Mucosa of stomach (tissue), 1 donor: Measurements from ENCODE around the gene SYVN1.
"Not testable (repeated sequence)": the region's sequence is repeated elsewhere in the genome, so short reads cannot be mapped to it uniquely, and the experiment has no call there.

Experiments used
- H3K27me3 ChIP-seq: one replicate; pipeline ENCODE4 v1.7.0; 2013; ENCODE audit warnings: mild to moderate bottlenecking, low read length; ENCODE audit not compliant: control insufficient read depth, insufficient read depth
- H3K36me3 ChIP-seq: one replicate; pipeline ENCODE4 v1.7.0; 2013; ENCODE audit warnings: low read length; ENCODE audit not compliant: control insufficient read depth, insufficient read depth
- H3K4me1 ChIP-seq: one replicate; pipeline ENCODE4 v1.7.0; 2013; ENCODE audit warnings: mild to moderate bottlenecking, low read length; ENCODE audit not compliant: control insufficient read depth, insufficient read depth
- H3K4me3 ChIP-seq: one replicate; pipeline ENCODE4 v1.7.0; 2013; ENCODE audit warnings: low read length
- H3K9ac ChIP-seq: one replicate; pipeline ENCODE4 v1.7.0; 2013; ENCODE audit warnings: mild to moderate bottlenecking, low read length, moderate library complexity
- H3K9me3 ChIP-seq: one replicate; pipeline ENCODE4 v1.7.0; 2013; ENCODE audit warnings: mild to moderate bottlenecking, low read length, moderate library complexity; ENCODE audit not compliant: control insufficient read depth
- donor health status: Pancreatic carcinoma.

Gene SYVN1

DNA sequence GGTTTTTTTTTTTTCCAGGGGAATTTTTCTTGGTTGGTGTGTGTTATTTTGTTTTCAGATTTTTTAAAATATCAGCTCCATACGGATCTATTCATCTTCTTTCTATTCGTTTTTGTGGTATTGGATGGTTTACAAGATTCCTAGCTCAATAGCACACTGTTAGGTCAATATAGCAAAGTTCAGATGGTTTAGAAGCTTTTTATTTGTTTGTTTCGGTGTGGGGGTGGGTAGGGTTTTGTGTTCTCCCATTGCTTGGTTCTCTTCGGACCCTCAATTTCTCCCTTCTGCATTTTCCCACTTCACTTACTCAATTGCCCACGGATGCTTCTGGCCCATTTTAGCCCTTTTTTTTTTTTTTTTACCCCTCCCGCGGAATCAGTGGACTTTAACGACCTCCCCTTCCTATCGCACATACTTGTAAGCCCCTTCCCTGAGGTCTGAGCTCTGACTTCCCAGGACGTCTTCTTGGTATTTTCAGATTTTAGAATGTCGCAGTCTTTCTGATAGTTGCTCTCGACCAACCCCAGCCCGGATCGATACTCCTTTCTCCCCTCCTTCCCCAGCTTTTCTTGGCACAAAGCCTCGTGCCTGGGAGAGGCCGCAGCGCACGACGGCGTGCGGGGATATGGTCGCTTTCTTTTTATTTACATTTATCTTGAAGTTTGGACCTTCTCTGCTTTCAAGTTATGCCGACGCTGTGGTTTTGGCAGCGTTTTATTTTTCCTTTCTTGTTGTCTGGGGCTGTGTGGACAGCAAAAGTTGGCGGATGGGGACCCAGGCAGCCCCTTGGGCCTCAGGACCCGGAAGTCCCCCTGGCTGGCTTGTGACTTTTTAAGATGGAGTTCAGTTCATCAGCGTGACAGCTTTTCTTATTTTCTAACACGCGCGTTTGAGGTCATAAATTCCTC, 31.3 kb upstream of the SYVN1 start:
- Histone ChIP-seq H3K9ac (peak overlapping the region; percentile 68), H3K4me1 (peaks cover 8% of the 10 kb centered on the region), H3K4me3 (peak overlapping the region; percentile 43), H3K27me3 (no peaks in the 10 kb centered on the region), H3K36me3 (no peaks in the 10 kb centered on the region), H3K9me3 (no peaks in the 10 kb centered on the region)

DNA sequence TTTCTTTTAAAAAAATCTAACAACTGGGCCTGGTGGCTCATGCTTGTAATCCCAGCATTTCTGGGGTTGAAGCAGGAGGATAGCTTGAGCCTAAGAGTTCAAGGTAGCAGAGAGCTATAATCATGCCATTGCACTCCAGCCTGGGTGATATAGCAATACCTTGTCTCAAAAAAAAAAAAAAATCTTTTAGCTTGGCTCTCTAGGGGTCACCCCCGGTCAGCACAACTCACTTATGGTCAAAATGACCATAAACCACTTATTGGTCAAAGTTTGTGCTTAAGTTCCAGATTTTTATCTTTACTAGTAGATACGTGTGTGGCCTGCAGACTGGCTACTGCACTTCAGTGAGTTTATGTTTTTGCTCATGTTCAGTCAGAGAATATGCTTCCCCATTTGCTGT, 29.4 kb upstream of the SYVN1 start:
- Histone ChIP-seq H3K4me3 (no peak overlapping the region), H3K4me1 (peaks cover 8% of the 10 kb centered on the region), H3K36me3 (no peaks in the 10 kb centered on the region), H3K27me3 (no peaks in the 10 kb centered on the region), H3K9me3 (no peaks in the 10 kb centered on the region), H3K9ac (no peak overlapping the region)

DNA sequence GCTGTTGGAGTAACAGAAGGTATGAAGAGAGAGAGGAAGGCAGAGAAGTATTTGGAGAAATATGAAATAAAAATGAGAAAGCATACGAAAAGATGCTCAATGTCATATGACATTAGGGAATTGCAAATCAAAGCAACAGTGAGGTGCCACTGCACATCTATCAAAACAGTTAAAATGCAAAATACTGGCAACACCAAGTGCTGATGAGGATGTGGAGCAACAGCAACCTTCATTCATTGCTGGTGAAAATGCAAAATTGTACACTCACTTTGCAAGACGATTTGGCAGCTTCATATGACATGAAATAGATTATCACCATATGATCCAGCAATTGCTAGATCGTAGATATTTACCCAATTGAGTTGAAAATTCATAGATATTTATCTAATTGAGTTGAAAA, 26.3 kb upstream of the SYVN1 start:
- H3K4me1 ChIP-seq = peaks cover 3% of the 10 kb centered on the region
- H3K4me3 ChIP-seq = no peak overlapping the region
- H3K9ac ChIP-seq = no peak overlapping the region
- no peaks in the 10 kb centered on the region for H3K36me3 ChIP-seq
- peaks cover 3% of the 10 kb centered on the region for H3K27me3 ChIP-seq
- H3K9me3 ChIP-seq = no peaks in the 10 kb centered on the region

GRCh38 chr11:65159012-65159411, 24.7 kb upstream of the SYVN1 start:
- Histone ChIP-seq H3K27me3 (peaks cover 3% of the 10 kb centered on the region), H3K9me3 (no peaks in the 10 kb centered on the region), H3K4me1 (no peaks in the 10 kb centered on the region), H3K9ac (no peak overlapping the region), H3K4me3 (no peak overlapping the region), H3K36me3 (no peaks in the 10 kb centered on the region)

- Histone ChIP-seq H3K4me1 (no peaks in the 10 kb centered on the region), H3K9me3 (no peaks in the 10 kb centered on the region), H3K36me3 (no peaks in the 10 kb centered on the region), H3K4me3 (no peak overlapping the region), H3K9ac (no peak overlapping the region), H3K27me3 (peaks cover 3% of the 10 kb centered on the region)
Observed at GRCh38 chr11:65157336-65157735, 23.0 kb upstream of the SYVN1 start.

- Histone ChIP-seq H3K27me3 (peaks cover 3% of the 10 kb centered on the region), H3K9me3 (no peaks in the 10 kb centered on the region), H3K4me1 (no peaks in the 10 kb centered on the region), H3K9ac (no peak overlapping the region), H3K4me3 (no peak overlapping the region), H3K36me3 (no peaks in the 10 kb centered on the region)
Observed at GRCh38 chr11:65156926-65157325, 22.6 kb upstream of the SYVN1 start.

DNA sequence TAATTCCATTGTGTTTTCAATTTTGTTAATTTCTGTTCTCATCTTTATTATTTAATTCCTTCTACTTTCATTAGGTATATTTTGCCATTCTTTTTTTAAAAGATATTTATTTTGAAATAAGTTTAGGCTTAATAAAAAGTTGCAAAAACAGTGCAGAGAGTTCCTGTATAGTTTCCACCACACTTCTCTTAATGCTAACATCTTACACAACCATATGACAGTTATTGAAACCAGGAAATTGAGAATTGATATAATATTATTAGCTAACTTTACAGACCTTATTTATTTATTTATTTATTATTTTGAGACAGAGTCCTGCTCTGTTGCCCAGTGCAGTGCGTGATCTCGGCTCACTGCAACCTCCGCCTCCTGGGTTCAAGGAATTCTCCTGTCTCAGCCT, 21.9 kb upstream of the SYVN1 start:
- H3K9me3 ChIP-seq = no peaks in the 10 kb centered on the region
- no peak overlapping the region for H3K4me3 ChIP-seq
- peaks cover 3% of the 10 kb centered on the region for H3K27me3 ChIP-seq
- H3K9ac ChIP-seq = no peak overlapping the region
- no peaks in the 10 kb centered on the region for H3K36me3 ChIP-seq
- no peaks in the 10 kb centered on the region for H3K4me1 ChIP-seq

GRCh38 chr11:65152122-65152521, 17.8 kb upstream of the SYVN1 start:
- Histone ChIP-seq H3K9ac (no peak overlapping the region), H3K27me3 (no peaks in the 10 kb centered on the region), H3K4me1 (no peaks in the 10 kb centered on the region), H3K36me3 (no peaks in the 10 kb centered on the region), H3K9me3 (no peaks in the 10 kb centered on the region), H3K4me3 (no peak overlapping the region)

GRCh38 chr11:65151331-65151899, 17.1 kb upstream of the SYVN1 start:
- H3K9me3 ChIP-seq = no peaks in the 10 kb centered on the region

DNA sequence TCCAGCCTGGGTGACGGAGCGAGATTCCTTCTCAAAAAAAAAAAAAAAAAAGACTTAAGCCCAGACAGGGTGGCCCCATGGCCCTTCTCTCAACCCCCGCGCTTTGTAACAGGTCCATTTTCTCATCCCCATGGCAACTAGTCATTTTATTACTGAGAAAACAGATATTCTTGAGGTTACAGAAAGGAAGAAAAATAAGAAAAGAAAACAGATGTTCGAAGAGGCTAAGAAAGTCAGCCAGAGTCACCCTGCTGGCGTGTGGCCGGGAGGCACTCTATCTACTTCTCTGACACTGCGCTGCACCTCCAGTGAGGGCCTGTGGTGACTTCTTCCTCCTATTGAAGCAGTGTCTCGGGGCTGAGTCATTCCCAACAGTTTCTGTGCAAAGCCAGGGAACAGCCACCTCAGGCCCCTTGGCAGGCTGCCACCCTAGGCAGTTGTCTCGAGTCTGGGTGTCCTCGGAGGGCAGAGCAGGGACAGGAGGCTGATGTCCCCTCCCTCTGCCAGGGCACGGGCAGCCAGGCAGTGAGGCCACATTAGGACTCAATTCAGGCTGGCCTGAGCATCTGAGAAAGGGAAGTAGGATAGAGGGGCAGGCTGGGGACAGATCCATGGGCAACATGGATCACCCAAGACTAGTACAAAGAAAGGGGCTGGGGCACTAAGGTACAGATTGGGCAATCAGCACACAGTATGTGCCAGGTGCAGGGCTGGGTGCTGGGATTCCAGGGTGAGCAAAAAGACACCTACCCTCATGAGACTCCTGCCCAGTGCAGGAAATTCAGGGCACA, 16.4 kb upstream of the SYVN1 start:
- Histone ChIP-seq H3K36me3 (no peaks in the 10 kb centered on the region), H3K9ac (peak overlapping the region; percentile 26), H3K4me3 (no peak overlapping the region), H3K4me1 (no peaks in the 10 kb centered on the region), H3K27me3 (no peaks in the 10 kb centered on the region), H3K9me3 (no peaks in the 10 kb centered on the region)

More at GRCh38 chr11:65151331-65151899, 17.1 kb upstream of the SYVN1 start:
- Histone ChIP-seq H3K36me3 (no peaks in the 10 kb centered on the region), H3K27me3 (no peaks in the 10 kb centered on the region), H3K4me1 (no peaks in the 10 kb centered on the region), H3K4me3 (no peak overlapping the region), H3K9ac (no peak overlapping the region)

GRCh38 chr11:65150131-65150508, 15.8 kb upstream of the SYVN1 start:
- peak overlapping the region; percentile 26 for H3K9ac ChIP-seq
- H3K36me3 ChIP-seq, H3K9me3 ChIP-seq, H3K27me3 ChIP-seq, H3K4me1 ChIP-seq, H3K4me3 ChIP-seq: not testable (repeated sequence)

GRCh38 chr11:65148657-65149056, 14.3 kb upstream of the SYVN1 start:
- Histone ChIP-seq H3K36me3 (no peaks in the 10 kb centered on the region), H3K4me3 (no peak overlapping the region), H3K9ac (no peak overlapping the region), H3K27me3 (no peaks in the 10 kb centered on the region), H3K9me3 (no peaks in the 10 kb centered on the region), H3K4me1 (no peaks in the 10 kb centered on the region)
